ENCODE measurements around the gene ANKLE1.

Gene ANKLE1

GRCh38 chr19:17309198-17309964, 27.7 kb downstream of the ANKLE1 start, which contains the start of gene DDA1 (continued):
- TF ChIP-seq ZNF280C (tag by site-specific recombination; IDR thresholded peaks at IDR 0.05) (no peak), ZBTB48 (tag by site-specific recombination; IDR thresholded peaks at IDR 0.05) (peak; percentile 90), ZSCAN16 (tag by site-specific recombination; IDR thresholded peaks at IDR 0.05) (no peak), ZNF843 (tag by site-specific recombination; IDR thresholded peaks at IDR 0.05) (0 out of 2 replicates have a peak, but pooled peaks have one; percentile 27), BCL11B (tag by site-specific recombination; IDR thresholded peaks at IDR 0.05; ENCODE audit: low read depth) (peak; percentile 92), ZFP37 (tag by site-specific recombination; IDR thresholded peaks at IDR 0.05) (0 out of 2 replicates have a peak, but pooled peaks have one; percentile 23), ZNF530 (tag by site-specific recombination; IDR thresholded peaks at IDR 0.05; ENCODE audit: low read depth) (no peak), HOXC10 (CRISPR knock-in tag; IDR thresholded peaks at IDR 0.05) (0 out of 2 replicates have a peak, but pooled peaks have one; percentile 93), ZNF132 (tag by site-specific recombination; IDR thresholded peaks at IDR 0.05; ENCODE audit: borderline replicate concordance) (no peak), ZNF510 (tag by site-specific recombination; IDR thresholded peaks at IDR 0.05; ENCODE audit: insufficient replicate concordance) (no peak), ZNF18 (tag by site-specific recombination; IDR thresholded peaks at IDR 0.05) (peak; percentile 17; the same call in 1 of the 2 replicates), ZNF280D (tag by site-specific recombination; IDR thresholded peaks at IDR 0.05) (no peak), ZNF155 (tag by site-specific recombination; IDR thresholded peaks at IDR 0.05) (no peak), ZNF2 (tag by site-specific recombination; IDR thresholded peaks at IDR 0.05) (no peak), ZNF837 (tag by site-specific recombination; IDR thresholded peaks at IDR 0.05) (no peak), YY1 (tag by site-specific recombination; IDR thresholded peaks at IDR 0.05) (peak; percentile 85), ZNF112 (tag by site-specific recombination; IDR thresholded peaks at IDR 0.05) (no peak), TRIM28 (IDR thresholded peaks at IDR 0.05; ENCODE audit: borderline replicate concordance, low read length) (peak; percentile 56; the same call in 1 of the 2 replicates), ZNF341 (tag by site-specific recombination; IDR thresholded peaks at IDR 0.05; ENCODE audit: low read depth) (peak; percentile 61), ZNF140 (tag by site-specific recombination; IDR thresholded peaks at IDR 0.05) (no peak), ZNF701 (tag by site-specific recombination; IDR thresholded peaks at IDR 0.05) (no peak), BCL11A (tag by site-specific recombination; IDR thresholded peaks at IDR 0.05; ENCODE audit: low read depth) (peak; percentile 60; the same call in 1 of the 2 replicates), ZNF175 (tag by site-specific recombination; IDR thresholded peaks at IDR 0.05) (no peak), ZNF585B (tag by site-specific recombination; IDR thresholded peaks at IDR 0.05) (no peak), ZSCAN23 (tag by site-specific recombination; IDR thresholded peaks at IDR 0.05) (0 out of 2 replicates have a peak, but pooled peaks have one; percentile 29), ZNF184 (tag by site-specific recombination; IDR thresholded peaks at IDR 0.05) (no peak)
- TF ChIP-seq, protein P1, sequence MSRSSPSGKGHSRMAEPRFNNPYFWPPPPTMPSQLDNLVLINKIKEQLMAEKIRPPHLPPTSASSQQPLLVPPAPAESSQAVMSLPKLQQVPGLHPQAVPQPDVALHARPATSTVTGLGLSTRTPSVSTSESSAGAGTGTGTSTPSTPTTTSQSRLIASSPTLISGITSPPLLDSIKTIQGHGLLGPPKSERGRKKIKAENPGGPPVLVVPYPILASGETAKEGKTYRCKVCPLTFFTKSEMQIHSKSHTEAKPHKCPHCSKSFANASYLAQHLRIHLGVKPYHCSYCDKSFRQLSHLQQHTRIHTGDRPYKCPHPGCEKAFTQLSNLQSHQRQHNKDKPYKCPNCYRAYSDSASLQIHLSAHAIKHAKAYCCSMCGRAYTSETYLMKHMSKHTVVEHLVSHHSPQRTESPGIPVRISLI (tag by site-specific recombination; IDR thresholded peaks at IDR 0.05) = no peak
- TF ChIP-seq, protein P2, sequence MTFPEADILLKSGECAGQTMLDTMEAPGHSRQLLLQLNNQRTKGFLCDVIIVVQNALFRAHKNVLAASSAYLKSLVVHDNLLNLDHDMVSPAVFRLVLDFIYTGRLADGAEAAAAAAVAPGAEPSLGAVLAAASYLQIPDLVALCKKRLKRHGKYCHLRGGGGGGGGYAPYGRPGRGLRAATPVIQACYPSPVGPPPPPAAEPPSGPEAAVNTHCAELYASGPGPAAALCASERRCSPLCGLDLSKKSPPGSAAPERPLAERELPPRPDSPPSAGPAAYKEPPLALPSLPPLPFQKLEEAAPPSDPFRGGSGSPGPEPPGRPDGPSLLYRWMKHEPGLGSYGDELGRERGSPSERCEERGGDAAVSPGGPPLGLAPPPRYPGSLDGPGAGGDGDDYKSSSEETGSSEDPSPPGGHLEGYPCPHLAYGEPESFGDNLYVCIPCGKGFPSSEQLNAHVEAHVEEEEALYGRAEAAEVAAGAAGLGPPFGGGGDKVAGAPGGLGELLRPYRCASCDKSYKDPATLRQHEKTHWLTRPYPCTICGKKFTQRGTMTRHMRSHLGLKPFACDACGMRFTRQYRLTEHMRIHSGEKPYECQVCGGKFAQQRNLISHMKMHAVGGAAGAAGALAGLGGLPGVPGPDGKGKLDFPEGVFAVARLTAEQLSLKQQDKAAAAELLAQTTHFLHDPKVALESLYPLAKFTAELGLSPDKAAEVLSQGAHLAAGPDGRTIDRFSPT (tag by site-specific recombination; IDR thresholded peaks at IDR 0.05) = no peak; the same call in 1 of the 2 replicates
- TF ChIP-seq, protein P3, sequence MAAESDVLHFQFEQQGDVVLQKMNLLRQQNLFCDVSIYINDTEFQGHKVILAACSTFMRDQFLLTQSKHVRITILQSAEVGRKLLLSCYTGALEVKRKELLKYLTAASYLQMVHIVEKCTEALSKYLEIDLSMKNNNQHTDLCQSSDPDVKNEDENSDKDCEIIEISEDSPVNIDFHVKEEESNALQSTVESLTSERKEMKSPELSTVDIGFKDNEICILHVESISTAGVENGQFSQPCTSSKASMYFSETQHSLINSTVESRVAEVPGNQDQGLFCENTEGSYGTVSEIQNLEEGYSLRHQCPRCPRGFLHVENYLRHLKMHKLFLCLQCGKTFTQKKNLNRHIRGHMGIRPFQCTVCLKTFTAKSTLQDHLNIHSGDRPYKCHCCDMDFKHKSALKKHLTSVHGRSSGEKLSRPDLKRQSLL (tag by site-specific recombination; IDR thresholded peaks at IDR 0.05) = 0 out of 2 replicates have a peak, but pooled peaks have one; percentile 7

Data from HEK293 (cell line).